DND-41 (cell line): Measurements from ENCODE around the gene SLC39A11.

Source experiments
- CTCF ChIP-seq: IDR thresholded peaks from 2 replicates; pipeline ENCODE4 v1.5.1; 2012; ENCODE audit warnings: borderline replicate concordance, low read length, moderate library complexity, mild to moderate bottlenecking; ENCODE audit not compliant: poor library complexity, severe bottlenecking; ENCODE audit errors: extremely low read depth
- EZH2 ChIP-seq: IDR thresholded peaks from 3 replicates; pipeline ENCODE4 v1.6.1; 2012; ENCODE audit warnings: borderline replicate concordance, low read depth, mild to moderate bottlenecking, moderate library complexity, low read length, inconsistent platforms; ENCODE audit not compliant: severe bottlenecking

GRCh38 chr17:73018599-73018998, 73.9 kb downstream of the SLC39A11 start:
- TF ChIP-seq CTCF, result no peak
- TF ChIP-seq EZH2, result no peak
